Activated T-cell treated with anti-CD3 and anti-CD28 coated beads, Interleukin-2, amount 50 U/mL, for 48 hours (primary cell): Measurements from ENCODE around the gene FOXS1.
"Not testable (repeated sequence)": the region's sequence is repeated elsewhere in the genome, so short reads cannot be mapped to it uniquely, and the experiment has no call there.

ENCODE experiments used
- DNase-seq, 2 experiments: peaks; one replicate each; pipeline ENCODE4 v3.0.0-alpha.2; 2020

The FOXS1 gene

GRCh38 chr20:31820228-31820627 is 25.2 kb downstream of the FOXS1 start:
- DNase-seq: no peak

DNA sequence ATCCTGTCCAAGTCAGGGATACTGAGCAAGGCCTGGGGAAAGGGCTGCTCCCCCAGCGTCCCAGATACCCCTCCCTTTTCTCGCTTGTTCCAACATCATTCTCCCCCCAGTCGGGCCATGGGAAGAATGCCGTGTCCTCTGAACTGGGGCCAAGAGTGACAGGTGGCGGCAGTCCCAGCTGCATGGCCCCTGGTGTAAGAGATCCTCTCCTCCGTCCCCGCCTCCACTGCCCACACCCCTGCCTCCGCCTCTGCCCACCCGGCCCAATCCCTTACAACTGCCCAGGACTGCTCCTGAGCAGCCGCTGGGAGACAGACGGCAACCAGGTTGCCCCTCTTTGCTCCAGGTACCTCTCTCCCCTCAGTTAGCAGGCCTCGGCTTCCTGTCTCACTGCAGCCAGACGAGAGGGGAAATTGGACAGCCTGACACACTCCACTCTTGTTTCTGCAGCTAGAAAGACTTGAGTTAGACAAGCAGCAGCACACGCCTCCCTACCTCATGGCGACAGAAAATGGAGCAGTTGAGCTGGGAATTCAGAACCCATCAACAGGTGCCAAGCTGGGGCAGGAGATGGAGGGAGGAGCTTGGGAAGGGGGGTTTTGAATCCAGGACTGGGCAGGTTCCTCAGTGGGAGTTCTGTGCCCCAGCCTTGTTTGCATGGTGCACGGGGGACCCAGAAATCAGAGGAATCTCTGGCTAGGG is 26.2 kb downstream of the FOXS1 start, which contains the start of gene MYLK2:
MYLK2 (plus strand) TSS at position 274 of the 702 bp plus-strand sequence; CDS start at position 499, 225 bp downstream.
- DNase-seq: no peak

DNA sequence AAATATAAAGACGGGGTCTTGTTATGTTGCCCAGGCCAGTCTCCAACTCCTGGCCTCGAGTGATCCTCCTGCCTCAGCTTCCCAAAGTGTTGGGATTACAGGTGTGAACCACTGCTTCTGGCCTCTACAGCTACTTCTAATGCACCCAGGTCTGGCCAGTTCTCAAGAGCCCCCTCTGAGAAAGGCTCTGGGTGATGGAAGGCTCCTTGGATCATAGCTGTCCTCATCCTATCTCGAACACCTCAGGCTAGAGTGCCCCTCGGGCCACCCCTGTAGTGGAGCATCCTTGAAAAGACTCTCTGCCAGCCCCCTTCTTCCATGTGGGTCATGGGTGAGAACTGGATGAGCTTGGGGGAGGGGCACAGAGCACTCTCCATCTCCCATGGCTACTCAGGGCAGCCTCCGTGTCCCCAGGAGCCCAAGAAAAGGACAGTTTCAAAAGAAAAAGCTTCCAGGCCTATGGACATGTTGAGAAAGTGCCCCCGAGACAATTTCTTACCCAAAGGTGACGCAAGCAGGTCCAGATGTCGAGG is 27.0 kb downstream of the FOXS1 start:
- no peak for DNase-seq

GRCh38 chr20:31817461-31817860 is 27.9 kb downstream of the FOXS1 start:
- no peak for DNase-seq

GRCh38 chr20:31816221-31816620 is 29.2 kb downstream of the FOXS1 start:
- no peak for DNase-seq

- no peak for DNase-seq
Measured at GRCh38 chr20:31815408-31816188, 29.8 kb downstream of the FOXS1 start.

DNA sequence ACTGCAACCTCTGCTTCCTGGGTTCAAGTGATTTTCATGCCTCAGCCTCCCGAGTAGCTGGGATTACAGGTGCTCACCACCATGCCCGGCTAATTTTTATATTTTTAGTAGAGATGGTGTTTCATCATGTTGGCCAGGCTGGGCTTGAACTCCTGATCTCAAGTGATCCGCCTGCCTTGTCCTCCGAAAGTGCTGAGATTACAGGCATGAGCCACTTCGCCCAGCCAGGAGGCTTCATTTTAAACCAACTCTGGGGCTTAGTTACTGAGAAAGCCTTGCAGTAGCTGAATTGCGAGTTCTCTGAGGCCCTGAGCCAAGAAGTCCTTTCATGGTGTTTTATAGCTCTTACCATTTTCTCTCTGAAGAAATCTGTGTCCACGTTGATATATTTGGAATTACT is 31.3 kb downstream of the FOXS1 start:
- not testable (repeated sequence) for DNase-seq

DNA sequence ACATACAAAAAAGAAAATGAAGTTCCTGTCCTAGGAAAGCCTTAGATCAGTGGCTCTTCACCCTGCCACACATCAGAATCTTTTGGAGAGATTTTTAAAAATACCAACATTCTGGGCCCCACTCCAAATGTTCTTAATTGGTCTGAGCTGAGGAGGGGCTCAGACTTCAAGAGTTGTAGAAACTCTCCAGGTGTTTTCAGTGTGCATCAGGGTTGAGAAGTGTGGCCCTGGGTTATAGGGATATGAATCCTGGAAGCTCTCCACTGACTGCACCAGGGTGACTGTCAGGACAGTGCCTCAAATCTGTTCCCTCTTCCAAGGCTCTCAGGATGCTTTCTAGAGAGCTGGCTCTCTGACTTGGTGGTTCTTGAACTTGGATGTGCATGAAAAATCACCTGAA is 31.8 kb downstream of the FOXS1 start:
- no peak for DNase-seq

DNA sequence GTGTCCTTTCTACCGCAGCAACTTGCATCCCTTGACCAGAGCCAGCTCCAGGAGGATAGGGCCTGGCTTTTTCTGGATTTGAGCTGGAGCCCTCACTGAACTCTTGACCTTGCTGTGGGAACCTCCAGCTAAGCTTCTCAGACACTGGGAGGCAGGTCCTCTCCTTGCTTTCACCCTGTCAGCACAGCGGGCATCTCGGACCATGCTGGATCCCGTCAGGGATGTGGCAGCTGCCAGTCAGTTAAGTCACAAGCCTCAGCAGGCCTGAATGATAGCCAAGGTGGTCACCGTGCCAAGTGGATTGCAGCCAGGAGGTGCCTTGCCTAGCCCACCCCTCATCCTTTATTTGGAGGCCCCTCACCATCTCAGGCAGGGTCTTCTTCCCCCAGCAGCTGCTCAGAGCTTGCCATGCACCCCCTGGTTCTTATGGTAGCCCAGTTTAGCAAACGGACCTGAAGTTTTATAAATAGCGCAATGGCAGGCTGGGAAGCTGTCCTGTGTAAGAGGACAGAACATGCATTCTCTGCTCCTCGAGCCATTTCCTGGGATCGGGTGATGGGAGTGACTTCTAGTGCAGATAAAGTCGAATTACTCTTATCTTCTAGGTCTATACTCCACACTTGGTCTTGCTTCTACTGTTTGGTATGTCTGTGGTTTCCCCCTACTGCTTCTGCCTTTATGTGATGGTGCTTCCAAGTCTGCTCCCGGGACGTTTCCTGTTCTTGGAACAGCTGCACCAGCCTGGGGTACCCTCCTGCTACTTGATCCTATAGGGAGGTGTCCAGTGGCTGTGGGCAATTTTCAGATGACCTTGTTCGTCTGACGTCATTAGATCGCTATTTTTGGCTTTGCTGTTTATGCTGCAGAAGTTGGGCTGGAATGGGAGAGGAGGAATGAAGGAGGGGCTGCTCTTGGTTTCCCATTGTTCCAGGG is 33.3 kb downstream of the FOXS1 start:
- no peak for DNase-seq

GRCh38 chr20:31811198-31811597 is 34.2 kb downstream of the FOXS1 start:
- DNase-seq: no peak

DNA sequence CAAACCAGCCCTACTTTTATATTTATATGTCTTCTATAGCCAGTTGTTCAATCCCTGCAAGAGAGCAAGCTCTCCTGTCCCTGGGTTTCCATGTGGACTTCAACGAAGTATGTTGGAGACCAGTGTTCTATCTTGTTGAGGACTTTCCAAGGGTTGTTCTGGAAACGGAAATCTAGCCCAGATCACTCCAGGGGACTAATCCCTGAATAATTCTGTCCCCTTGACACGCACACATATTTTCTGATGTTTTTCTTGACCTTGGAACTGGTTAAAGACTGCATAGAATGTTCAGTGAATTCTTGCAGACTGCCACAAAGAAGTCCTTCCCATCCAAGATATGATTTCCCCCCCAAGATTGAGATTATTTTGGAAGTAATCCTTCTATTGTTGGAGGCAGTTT is 35.7 kb downstream of the FOXS1 start:
- no peak for DNase-seq

DNA sequence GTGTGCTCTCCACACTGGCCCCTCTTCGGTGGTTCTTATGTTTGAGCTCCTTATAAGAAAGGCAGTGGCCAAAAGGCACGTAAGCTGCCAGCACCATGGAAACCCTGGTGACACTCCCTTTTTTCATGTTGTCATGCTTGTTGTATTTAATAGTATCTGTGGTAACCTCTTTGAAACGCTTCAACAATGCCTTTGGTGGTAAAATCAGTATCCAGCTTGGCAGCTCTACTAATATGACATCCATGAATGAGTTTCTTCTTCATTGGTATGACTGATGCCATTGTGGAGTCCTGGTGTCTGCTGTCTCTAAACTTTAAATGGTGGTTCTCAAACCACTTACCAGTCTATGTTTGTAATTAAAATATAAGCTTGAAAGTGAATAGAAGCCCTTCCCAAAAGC is 36.9 kb downstream of the FOXS1 start:
- DNase-seq: no peak

GRCh38 chr20:31806564-31807355 is 38.6 kb downstream of the FOXS1 start:
- no peak for DNase-seq

- DNase-seq: no peak
Measured at GRCh38 chr20:31803552-31804291, 41.7 kb downstream of the FOXS1 start.

DNA sequence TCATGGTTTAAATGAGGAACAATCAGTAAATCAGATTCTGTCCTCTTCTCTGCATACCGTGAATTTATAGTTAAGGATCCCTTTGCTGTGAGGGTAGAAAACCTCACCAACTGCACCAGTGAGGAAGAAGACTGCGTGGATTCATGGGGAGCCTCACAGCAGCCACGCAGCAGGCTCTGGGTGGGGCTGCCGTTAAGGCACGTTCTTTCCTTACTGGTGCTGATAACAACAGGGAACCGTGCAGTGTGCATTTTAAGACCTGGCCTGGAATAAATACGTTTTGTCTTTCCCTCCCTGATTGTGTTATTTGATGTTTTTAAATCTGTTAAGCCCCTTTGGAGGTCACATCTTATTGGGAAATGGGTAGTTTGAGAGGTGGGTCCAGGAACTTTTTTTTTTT is 43.9 kb downstream of the FOXS1 start:
- no peak for DNase-seq

- DNase-seq: no peak
Measured at GRCh38 chr20:31797364-31797763, 48.0 kb downstream of the FOXS1 start.
